ENCODE results near the gene MFSD11.
"Not testable (repeated sequence)": the region's sequence is repeated elsewhere in the genome, so short reads cannot be mapped to it uniquely, and the experiment has no call there.

The MFSD11 gene

GRCh38 chr17:76745785-76746184 lies 7.9 kb downstream of the MFSD11 start:
- DNase-seq (ENCODE audit: low read depth in 1 of 2, low spot score in 1 of 2), result not testable (repeated sequence)

DNA sequence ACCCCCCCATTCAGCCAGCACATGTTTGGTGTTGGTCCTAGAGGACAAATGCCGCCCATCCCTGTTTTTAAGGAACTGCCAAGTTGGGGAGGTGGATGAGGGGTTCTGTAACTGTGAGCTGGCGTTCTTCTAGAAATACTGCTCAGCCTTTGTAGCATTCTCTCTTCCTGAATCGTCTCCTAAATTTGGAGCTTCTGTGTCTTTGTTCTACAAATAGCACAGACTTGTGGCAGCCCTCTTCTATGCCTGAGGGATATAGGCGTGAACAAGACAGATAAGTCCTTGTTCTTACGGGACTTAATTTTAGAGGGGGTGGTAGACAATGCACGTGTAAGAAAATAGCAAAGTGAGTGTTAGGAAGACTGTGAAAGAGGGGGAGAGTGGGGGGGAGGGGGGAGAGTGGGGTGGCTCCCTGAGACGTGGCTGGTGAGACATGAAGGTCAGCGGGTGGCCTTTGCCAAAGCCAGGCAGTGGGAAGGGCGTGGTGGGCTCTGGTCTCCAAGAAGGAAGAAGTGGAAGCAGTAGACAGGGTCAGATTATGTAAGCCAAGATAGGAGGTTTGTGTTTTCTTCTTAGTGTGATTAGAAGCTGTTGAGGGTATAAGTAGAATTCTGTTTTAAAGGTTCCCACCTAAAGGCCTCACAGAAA lies 9.9 kb downstream of the MFSD11 start:
- DNase-seq (ENCODE audit: low read depth in 1 of 2, low spot score in 1 of 2), result no peak

- DNase-seq (ENCODE audit: low read depth in 1 of 2, low spot score in 1 of 2), result no peak
These were observed 10.7 kb downstream of the MFSD11 start for GRCh38 chr17:76748657-76749056.

DNA sequence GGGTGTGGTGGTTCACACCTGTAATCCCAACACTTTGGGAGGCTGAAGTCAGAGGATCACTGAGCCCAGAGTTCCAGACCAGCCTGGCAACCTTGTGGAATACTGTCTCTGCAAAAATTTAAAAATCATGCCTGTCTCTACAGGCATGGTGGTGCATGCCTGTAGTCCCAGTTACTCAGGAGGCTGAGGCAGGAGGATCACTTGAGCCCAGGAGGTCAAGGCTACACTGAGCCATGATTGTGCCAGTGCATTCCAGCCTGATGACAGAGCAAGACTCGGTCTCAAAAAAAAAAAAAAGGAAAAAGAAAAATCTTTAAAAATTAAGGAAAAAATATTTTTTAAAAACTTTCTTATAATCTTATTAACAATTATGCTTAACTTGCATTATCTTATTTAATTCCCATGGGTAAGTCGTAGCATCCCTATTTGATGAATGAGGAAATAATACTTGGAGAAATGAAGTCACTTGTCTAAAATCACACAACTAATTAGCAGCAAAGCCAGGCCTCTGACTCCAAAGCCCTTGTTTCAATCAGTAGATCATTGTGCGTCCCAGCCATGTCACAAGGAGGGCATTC lies 13.6 kb downstream of the MFSD11 start:
- no peak for DNase-seq (ENCODE audit: low read depth in 1 of 2, low spot score in 1 of 2)

DNA sequence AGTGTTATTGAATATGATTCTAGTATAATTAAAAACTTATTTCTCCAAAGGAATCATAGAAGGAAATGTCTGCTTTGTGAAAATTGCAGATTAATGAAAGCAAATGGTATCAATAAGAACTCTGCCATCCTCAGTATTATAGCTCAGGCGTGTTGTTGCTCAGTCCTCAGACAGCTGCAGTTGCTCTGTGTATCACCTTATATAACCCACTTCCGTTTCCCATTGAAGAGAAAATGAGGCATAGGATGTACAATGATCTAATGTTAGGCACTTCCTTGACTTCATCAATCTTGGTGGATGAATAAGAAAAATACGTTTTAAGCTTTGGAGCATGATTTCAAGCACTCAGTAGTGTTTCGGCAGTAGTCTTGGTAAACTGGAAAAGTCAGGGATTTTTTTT lies 14.1 kb downstream of the MFSD11 start:
- no peak for DNase-seq (ENCODE audit: low read depth in 1 of 2, low spot score in 1 of 2)

DNA sequence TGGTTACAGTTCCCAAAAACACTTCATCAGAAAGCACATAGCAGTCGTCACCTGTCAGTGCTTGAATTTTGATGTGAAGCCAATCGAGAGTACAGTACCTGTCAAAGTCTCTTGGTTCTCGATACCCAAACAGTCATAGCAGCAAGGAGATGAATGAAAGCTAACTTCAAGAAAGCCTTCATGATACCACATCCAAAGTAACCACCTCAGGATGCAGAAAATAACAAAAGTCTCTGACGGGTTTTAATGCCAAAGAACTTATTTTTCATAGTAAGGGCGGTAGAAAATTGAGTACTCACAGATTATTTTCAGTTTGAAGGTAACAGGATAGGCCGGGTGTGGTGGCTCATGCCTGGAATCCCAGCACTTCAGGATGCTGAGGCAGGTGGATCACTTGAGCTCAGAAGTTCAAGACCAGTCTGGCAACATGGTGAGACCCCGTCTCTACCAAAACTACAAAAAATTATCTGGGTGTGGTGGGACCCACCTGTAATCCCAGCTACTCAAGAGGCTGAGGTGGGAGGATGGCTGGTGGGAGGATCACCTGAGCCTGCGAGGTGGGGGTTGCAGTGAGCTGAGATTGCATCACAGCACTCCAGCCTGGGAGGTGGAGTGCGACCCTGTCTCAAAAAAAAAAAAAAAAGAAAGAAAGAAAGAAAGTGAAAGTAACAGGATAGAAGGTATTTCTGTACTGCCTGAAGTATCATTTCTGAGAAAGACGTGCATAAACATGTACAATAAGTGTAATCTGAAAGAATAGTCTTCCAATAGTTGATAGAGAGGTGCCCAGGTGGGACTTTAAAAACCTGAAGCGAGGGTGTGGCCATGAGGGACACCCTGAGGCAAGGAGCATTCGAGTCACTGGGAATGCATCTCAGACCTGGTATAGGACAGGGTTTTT lies 15.4 kb downstream of the MFSD11 start:
- DNase-seq (ENCODE audit: low read depth in 1 of 2, low spot score in 1 of 2), result no peak

GRCh38 chr17:76755285-76755684 lies 17.4 kb downstream of the MFSD11 start:
- no peak for DNase-seq (ENCODE audit: low read depth in 1 of 2, low spot score in 1 of 2)

GRCh38 chr17:76757256-76757655 lies 19.3 kb downstream of the MFSD11 start:
- DNase-seq (ENCODE audit: low read depth in 1 of 2, low spot score in 1 of 2), result no peak

DNA sequence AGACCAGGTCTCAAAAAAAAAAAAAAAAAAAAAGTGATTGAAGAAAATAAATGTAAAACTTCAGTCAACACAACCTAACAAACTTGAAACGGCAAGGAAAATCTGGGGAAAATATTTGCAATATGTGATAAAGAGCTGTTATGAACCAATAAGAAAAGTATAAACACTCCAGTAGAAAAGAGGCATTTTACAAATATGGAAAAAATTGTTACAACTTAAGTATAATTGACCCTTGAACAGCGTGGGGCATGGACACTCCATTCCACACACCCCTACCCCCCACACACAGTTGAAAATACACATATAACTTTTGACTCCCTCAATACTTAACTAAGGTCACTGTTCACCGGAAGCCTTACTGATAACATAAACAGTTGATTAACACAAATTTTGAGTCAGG lies 20.7 kb downstream of the MFSD11 start:
- DNase-seq (ENCODE audit: low read depth in 1 of 2, low spot score in 1 of 2), result no peak

DNA sequence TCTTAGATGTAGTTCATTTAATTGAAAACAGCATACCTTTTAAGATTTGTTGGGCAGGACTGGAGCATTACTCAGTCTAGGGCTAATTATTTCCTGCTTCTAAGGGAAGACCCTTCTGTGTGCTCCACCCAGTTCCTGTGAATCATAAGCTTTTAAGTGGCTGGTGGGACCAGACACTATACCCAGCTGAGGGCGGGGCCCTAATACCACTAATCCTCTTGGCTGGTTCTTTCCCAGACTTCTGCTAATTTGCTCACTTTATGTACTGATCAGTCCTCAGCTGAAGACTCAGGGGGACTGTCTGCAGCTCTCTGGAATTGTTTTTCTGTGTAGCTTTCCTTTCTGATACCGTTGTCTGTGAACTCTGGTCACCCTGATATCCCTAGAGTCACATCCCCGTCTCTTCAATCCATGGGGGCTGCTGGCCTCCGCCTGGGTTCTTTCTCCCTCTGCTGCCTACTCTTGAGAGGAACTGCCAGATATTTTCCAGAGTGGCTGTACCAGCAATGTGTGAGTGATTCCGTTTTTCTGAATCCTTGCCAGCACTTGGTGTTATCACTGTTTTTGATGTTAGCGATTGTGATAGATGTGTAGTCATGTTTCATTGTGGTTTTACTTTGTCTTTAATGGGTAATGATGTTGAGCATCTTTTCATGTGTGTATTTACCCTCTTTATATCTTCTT lies 35.1 kb downstream of the MFSD11 start:
- DNase-seq (ENCODE audit: low read depth in 1 of 2, low spot score in 1 of 2), result peak in 1 of 2 donors; percentile 31

- no peak for DNase-seq (ENCODE audit: low read depth in 1 of 2, low spot score in 1 of 2)
These were observed 37.2 kb downstream of the MFSD11 start for GRCh38 chr17:76775021-76775600.

DNA sequence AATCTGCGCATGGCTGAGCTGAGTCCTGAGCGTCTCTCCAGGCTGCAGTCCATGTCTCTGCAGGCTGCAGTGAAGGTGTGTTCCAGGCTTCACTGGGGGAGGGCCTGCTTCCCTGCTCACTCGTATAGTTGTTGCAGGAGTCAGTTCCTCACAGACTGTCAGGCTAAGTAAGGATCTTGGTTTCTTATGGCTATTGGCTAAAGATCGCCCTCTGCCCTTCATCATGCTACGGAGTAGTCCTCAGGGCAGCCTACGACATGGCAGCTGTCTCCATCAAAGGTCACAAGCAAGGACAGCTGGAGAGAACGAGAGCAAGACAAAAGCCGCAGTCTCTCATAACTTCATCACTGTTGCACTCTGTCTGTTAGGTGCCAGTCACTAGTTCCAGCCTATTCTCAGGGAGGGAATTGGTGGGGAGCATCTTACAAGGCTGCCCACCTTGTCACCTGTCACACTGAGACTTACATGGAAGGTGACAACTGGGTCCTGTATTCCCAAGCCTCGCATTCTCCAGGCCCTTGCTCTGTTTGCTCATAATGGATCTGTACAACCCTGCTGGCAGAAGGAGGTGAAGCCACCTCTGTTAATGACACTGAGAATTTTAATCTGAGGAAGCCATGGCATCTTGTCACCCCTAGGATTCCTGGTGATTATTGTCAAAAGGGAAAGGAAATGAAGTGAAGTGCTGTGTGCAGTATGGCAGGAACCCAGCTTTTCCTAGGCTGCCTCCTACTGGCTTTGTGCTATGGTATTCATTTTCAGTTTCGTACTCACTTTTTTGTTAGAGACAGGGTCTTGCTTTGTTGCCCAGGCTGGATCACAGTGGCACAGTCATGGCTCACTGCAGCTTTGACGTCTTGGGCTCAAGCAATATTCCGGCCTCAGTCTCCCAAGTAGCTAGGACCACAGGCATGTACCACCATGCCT lies 43.4 kb downstream of the MFSD11 start:
- DNase-seq (ENCODE audit: low read depth in 1 of 2, low spot score in 1 of 2), result no peak

- DNase-seq (ENCODE audit: low read depth in 1 of 2, low spot score in 1 of 2), result no peak
These were observed 45.2 kb downstream of the MFSD11 start for GRCh38 chr17:76783146-76783545.

DNA sequence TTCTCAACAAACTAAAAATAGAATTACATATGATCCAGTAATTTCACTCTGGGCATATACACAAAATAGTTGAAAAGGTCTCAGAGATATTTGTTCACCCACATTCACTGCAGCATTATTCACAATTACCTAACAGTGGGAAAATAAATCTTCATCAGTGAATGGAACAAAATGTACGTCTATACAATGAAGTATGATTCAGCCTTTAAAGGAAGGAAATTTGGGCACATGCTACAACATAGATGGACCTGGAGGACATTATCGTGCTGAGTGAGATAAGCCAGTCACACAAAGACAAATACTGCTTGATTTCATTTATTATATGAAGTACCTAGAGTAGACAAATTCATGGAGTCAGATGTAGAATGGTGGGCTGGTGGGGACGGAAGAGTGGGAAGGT lies 47.0 kb downstream of the MFSD11 start:
- DNase-seq (ENCODE audit: low read depth in 1 of 2, low spot score in 1 of 2), result no peak

GRCh38 chr17:76787866-76788265 lies 49.9 kb downstream of the MFSD11 start:
- DNase-seq (ENCODE audit: low read depth in 1 of 2, low spot score in 1 of 2), result not testable (repeated sequence)

GRCh38 chr17:76789235-76789788 lies 51.4 kb downstream of the MFSD11 start:
- DNase-seq (ENCODE audit: low read depth in 1 of 2, low spot score in 1 of 2), result no peak

DNA sequence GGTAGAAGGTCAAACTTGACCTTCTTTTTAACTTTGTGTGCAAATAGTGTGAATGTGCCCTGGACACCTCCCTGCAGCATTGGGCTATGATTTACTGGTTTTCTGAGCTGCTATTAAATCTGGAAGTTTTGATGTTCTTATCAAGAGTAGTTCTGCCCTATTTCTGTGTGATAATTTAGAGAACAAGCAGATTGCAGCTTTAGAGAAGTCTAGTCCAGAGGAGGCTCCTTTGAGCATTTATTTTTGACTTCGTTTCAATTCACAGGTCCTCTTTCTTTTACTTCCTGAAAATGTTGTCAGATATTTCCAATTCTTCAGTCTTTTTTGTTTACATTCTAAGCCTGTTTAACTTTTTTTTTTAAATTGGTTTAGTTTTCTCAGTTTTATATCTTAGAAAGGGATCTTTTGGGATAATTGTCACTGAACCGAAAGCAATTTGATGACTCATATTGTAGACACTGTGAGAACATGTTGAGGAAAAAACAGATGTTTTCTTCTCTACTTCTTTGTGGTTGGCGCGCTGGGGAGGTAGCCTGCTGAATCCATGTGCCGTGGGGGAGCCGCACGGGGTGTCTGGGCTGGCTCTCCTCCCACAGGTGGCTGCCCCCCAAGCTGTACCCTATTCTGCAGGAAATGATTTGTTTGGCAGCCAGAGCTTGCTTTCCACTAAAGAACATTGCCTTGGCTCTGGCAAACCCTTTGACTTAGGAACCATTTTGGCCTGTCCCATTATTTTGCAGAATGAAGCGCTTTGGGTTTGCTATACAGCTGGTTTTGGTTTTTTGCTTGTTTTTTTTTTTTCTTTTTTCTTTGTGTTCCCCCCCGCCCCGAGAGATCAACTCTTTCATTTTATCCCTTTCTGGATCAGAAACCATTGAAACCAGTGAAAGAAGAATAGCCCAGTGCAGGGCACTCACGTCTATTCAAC lies 53.4 kb downstream of the MFSD11 start:
- no peak for DNase-seq (ENCODE audit: low read depth in 1 of 2, low spot score in 1 of 2)

- DNase-seq (ENCODE audit: low read depth in 1 of 2, low spot score in 1 of 2), result no peak
These were observed 54.4 kb downstream of the MFSD11 start for GRCh38 chr17:76792348-76792747.

DNA sequence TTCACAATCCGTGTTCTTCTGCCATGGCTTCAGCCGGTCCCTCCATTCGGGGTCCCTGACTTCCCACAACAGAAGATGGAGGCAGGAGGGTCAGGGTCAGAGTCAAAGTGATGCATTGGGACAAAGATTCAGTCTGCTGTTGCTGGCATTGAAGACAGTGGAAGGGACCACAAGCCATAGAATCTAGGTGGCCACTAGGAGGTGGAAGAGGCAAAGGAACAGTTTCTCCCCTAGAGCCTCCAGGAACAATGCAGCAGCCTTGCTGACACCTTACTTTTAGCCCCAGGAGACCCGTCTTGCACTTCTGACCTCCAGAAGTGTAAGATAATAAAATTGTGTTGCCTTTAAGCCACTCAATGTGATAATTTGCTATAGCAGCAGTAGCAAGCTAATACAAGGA lies 55.9 kb downstream of the MFSD11 start:
- DNase-seq (ENCODE audit: low read depth in 1 of 2, low spot score in 1 of 2), result no peak
